Naive thymus-derived CD4-positive, alpha-beta T cell (primary cell): ENCODE measurements around the gene MYOZ3. TPM values are rescaled to one million over a fixed set of nuclear protein-coding genes. Genes with fewer than 3 reads are reported as not detected.

Experiments used
- ATAC-seq: fragments of 150-1000 bp; cut with Tn5 transposase; 2 replicates; pipeline ENCODE4 v1.10.0; 2021; ENCODE audit warnings: mild to moderate bottlenecking, moderate library complexity
- CTCF ChIA-PET: fragments of 350-600 bp; sonication (Branson Sonifier 250); formaldehyde crosslinking; loops from one replicate; lab custom pipeline; 2021; ENCODE audit warnings: antibody characterized with exemption; lab: Charles Lee
- POLR2A ChIA-PET: fragments of 350-600 bp; sonication (Branson Sonifier 250); formaldehyde crosslinking; loops from one replicate; lab custom pipeline; 2021; ENCODE audit warnings: antibody characterized with exemption, inconsistent platforms; lab: Charles Lee
- DNase-seq, 9 donors: peaks; one replicate each; pipeline versions ENCODE4 v3.0.0 to v3.0.0-alpha.2; 2020 to 2022; ENCODE audit warnings: mixed read lengths in 1 of 9
- H3K27ac ChIP-seq: one replicate; pipeline ENCODE4 v1.7.0; 2013; ENCODE audit warnings: mild to moderate bottlenecking, low read depth, low read length, moderate library complexity
- H3K27me3 ChIP-seq, 2 donors: one replicate each; pipeline ENCODE4 v1.7.0; 2013; ENCODE audit warnings: low read length in 2 of 2, mild to moderate bottlenecking in 2 of 2, moderate library complexity in 2 of 2; ENCODE audit not compliant: control insufficient read depth in 2 of 2, insufficient read depth in 2 of 2
- H3K36me3 ChIP-seq, 3 experiments: 1 replicate in 2 of 3; 2 replicates in 1 of 3; pipeline ENCODE4 v1.7.0; 2013; ENCODE audit warnings: low read length in 3 of 3, mild to moderate bottlenecking in 3 of 3, moderate library complexity in 1 of 3; ENCODE audit not compliant: insufficient read depth in 3 of 3, control insufficient read depth in 2 of 3
- H3K4me1 ChIP-seq, 2 donors: one replicate each; pipeline ENCODE4 v1.7.0; 2013; ENCODE audit warnings: low read length in 2 of 2, mild to moderate bottlenecking in 2 of 2, moderate library complexity in 1 of 2; ENCODE audit not compliant: control insufficient read depth in 2 of 2, insufficient read depth in 2 of 2
- H3K4me3 ChIP-seq: 2 replicates; pipeline ENCODE4 v1.7.0; 2013; ENCODE audit warnings: mild to moderate bottlenecking, low read length
- H3K9me3 ChIP-seq, 3 experiments: 1 replicate in 2 of 3; 2 replicates in 1 of 3; pipeline ENCODE4 v1.7.0; 2013; ENCODE audit warnings: low read length in 3 of 3; ENCODE audit not compliant: control insufficient read depth in 2 of 3
- H3K27ac Mint-ChIP-seq, 9 donors: one replicate each; pipeline ENCODE4 v1.8.0; 2020 to 2022; ENCODE audit warnings: mixed read lengths in 9 of 9, mild to moderate bottlenecking in 8 of 9, moderate library complexity in 5 of 9, inconsistent platforms in 2 of 9
- H3K27me3 Mint-ChIP-seq, 5 donors: one replicate each; pipeline ENCODE4 v1.8.0; 2021 to 2022; ENCODE audit warnings: mixed read lengths in 5 of 5, mild to moderate bottlenecking in 1 of 5
- H3K36me3 Mint-ChIP-seq, 5 donors: one replicate each; pipeline ENCODE4 v1.8.0; 2020 to 2022; ENCODE audit warnings: mixed read lengths in 5 of 5, mild to moderate bottlenecking in 3 of 5, inconsistent platforms in 1 of 5
- H3K4me1 Mint-ChIP-seq, 7 donors: one replicate each; pipeline ENCODE4 v1.8.0; 2020 to 2022; ENCODE audit warnings: mixed read lengths in 7 of 7, mild to moderate bottlenecking in 3 of 7, inconsistent platforms in 1 of 7
- H3K4me3 Mint-ChIP-seq, 10 donors: one replicate each; pipeline ENCODE4 v1.8.0; 2020 to 2022; ENCODE audit warnings: mild to moderate bottlenecking in 10 of 10, mixed read lengths in 10 of 10, moderate library complexity in 6 of 10, inconsistent platforms in 2 of 10
- H3K9me3 Mint-ChIP-seq, 11 donors: one replicate each; pipeline ENCODE4 v1.8.0; 2020 to 2022; ENCODE audit warnings: mixed read lengths in 11 of 11, mild to moderate bottlenecking in 4 of 11, inconsistent platforms in 1 of 11, moderate library complexity in 1 of 11
- intact Hi-C, 2 donors: fragments of 100-400 bp; cut with micrococcal nuclease; formaldehyde crosslinking; loops; one replicate each; pipeline ENCODE4 v1.15.1; 2023
- polyA plus RNA-seq, 2 donors: library from polyadenylated mRNA; unstranded; fragments of 300-500 nt; fragmentation: Illumina TruSeq; gene quantifications; one replicate each; pipeline ENCODE4 v1.2.3, GENCODE V29; 2021
- total RNA-seq, 6 experiments: library from RNA in 5 of 6; stranded (reverse) in 5 of 6; gene quantifications; 1 replicate in 5 of 6; 2 replicates in 1 of 6; pipeline ENCODE4 v1.2.3 and lab custom pipeline; 2021 to 2026

MYOZ3 gene
- not detected for total RNA-seq
- under 1 TPM in 1 of 2 donors, not detected in 1; 0.15 TPM for polyA plus RNA-seq
- not detected for total RNA-seq (lab: John Stamatoyannopoulos, UW)

DNA sequence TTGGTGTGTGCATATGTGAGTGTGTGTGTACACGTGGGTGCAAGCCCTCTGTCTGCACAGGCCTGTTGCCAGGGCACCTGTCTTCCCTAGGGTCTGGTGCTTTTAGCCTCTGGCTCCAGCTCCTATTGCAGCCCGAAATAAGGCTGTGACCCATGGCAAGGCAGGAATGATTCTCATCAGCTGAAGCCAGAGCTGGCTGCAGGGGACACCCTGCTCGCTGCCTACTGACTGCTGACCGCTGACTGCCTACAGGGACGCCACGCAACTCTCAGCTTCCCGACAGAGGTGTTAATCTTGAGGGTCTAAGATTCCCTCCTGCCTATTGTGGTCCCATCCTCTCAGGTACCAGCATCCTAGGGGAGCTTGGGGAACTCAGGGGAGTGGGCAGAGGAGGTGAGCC is at the start of gene MYOZ3:
Gene MYOZ3 (plus strand): TSS at position 166 of the 400 bp plus-strand sequence. CDS start 1,691 bp downstream, outside the sequence.
- peaks cover 0 to 11% (median 4%) of the 10 kb centered on the region in 5 donors for H3K27me3 Mint-ChIP-seq
- H3K4me1 Mint-ChIP-seq: peaks cover 0 to 10% (median 5%) of the 10 kb centered on the region in 7 donors
- no peak for DNase-seq
- H3K36me3 Mint-ChIP-seq: no peaks in the 10 kb centered on the region
- H3K36me3 ChIP-seq: no peaks in the 10 kb centered on the region
- POLR2A ChIA-PET: no interaction called here
- CTCF ChIA-PET: interaction anchor here (0.6 kb wide), 1 partner anchor 210 kb away, joined by 4 read pairs; no protein-coding TSS in a partner anchor
- H3K27ac ChIP-seq: no peak within 1 kb of the TSS
- peaks cover 0 to 2% (median 0%) of the 10 kb centered on the region in 11 donors for H3K9me3 Mint-ChIP-seq
- intact Hi-C loops: no loop called here
- no peak within 1 kb of the TSS for H3K4me3 Mint-ChIP-seq
- H3K27me3 ChIP-seq: no peaks in the 10 kb centered on the region
- ATAC-seq: no peak
- H3K4me3 ChIP-seq: no peak within 1 kb of the TSS
- H3K9me3 ChIP-seq: no peaks in the 10 kb centered on the region
- H3K4me1 ChIP-seq: peaks cover 0 to 2% of the 10 kb centered on the region in 2 donors
- H3K27ac Mint-ChIP-seq: peak within 1 kb of the TSS in 1 of 9 donors; percentile 20

DNA sequence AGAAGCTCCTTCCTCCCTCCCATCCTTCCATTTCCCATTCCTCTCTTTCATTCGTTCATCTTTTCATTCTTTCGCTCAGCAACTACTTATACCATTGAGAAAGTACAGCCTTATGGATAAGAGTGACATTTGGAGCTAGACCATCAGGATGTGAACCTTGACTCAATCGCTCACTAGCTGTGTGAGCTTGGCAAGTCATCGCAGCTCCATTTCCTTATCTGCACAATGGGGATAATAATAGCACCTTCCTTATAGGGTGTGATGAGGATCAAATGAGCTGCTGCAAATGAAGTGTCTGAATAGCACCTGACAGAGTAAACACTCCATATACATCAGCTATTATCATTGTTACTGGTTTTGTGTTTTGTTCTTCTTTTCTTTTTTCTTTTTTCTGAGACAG is 48.6 kb upstream of the MYOZ3 start:
- Mint-ChIP-seq H3K4me1 (no peaks in the 10 kb centered on the region), H3K9me3 (no peaks in the 10 kb centered on the region), H3K36me3 (no peaks in the 10 kb centered on the region), H3K27me3 (peaks cover 0 to 7% (median 0%) of the 10 kb centered on the region in 5 donors), H3K27ac (peak overlapping the region in 1 of 9 donors; percentile 28), H3K4me3 (no peak overlapping the region)
- Histone ChIP-seq H3K27ac (no peak overlapping the region), H3K27me3 (no peaks in the 10 kb centered on the region), H3K9me3 (no peaks in the 10 kb centered on the region), H3K4me3 (no peak overlapping the region), H3K4me1 (no peaks in the 10 kb centered on the region), H3K36me3 (no peaks in the 10 kb centered on the region)
- ChIA-PET CTCF (interaction anchor here (0.5 kb wide), 1 partner anchor 47 kb away, joined by 3 read pairs; no protein-coding TSS in a partner anchor), POLR2A (no interaction called here)
- DNase-seq (no peak), ATAC-seq (no peak)
- intact Hi-C loops: no loop called here

DNA sequence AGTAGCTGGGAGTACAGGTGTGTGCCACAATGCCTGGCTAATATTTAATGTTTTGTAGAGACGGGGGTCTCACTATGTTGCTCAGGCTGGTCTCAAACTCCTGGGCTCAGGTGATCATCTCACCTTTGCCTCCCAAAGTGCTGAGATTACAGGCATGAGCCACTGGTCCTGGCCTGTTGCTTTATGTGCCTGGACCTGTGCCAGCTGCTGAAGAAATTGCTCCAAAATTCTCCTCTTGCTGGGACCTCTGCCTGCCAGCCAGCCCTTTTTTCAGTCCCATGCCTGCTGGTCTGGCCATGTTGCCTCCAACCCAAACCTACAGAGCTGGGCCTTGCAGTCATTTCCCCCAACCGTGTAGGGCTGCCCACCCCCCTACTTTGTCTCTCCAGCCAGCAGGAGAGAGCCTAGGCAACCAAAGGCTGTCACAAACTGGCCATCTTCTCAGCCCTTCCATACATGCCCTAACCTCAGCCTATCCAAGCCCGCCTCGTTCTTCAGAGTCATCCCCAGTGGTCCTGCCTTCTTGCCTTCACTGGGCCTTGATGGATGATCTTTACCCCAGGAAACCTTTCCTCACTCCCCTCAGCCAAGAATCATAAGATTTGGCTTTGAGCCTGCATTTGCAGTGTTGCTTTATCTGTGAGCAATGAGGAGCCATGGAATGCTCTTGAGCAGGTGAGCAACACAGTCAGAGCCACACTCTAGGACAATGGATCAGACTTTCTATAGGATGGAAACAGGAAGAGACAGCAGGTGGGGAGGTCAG is 48.0 kb upstream of the MYOZ3 start:
- Mint-ChIP-seq H3K27ac (no peak overlapping the region), H3K36me3 (no peaks in the 10 kb centered on the region), H3K27me3 (peaks cover 0 to 7% (median 0%) of the 10 kb centered on the region in 5 donors), H3K4me3 (no peak overlapping the region), H3K4me1 (no peaks in the 10 kb centered on the region), H3K9me3 (no peaks in the 10 kb centered on the region)
- Histone ChIP-seq H3K36me3 (no peaks in the 10 kb centered on the region), H3K4me1 (no peaks in the 10 kb centered on the region), H3K27ac (no peak overlapping the region), H3K9me3 (no peaks in the 10 kb centered on the region), H3K4me3 (no peak overlapping the region), H3K27me3 (no peaks in the 10 kb centered on the region)
- intact Hi-C loops: no loop called here
- no peak for DNase-seq
- ChIA-PET CTCF (interaction anchor here (0.5 kb wide), 1 partner anchor 48 kb away, joined by 3 read pairs; no protein-coding TSS in a partner anchor), POLR2A (no interaction called here)
- ATAC-seq: no peak

DNA sequence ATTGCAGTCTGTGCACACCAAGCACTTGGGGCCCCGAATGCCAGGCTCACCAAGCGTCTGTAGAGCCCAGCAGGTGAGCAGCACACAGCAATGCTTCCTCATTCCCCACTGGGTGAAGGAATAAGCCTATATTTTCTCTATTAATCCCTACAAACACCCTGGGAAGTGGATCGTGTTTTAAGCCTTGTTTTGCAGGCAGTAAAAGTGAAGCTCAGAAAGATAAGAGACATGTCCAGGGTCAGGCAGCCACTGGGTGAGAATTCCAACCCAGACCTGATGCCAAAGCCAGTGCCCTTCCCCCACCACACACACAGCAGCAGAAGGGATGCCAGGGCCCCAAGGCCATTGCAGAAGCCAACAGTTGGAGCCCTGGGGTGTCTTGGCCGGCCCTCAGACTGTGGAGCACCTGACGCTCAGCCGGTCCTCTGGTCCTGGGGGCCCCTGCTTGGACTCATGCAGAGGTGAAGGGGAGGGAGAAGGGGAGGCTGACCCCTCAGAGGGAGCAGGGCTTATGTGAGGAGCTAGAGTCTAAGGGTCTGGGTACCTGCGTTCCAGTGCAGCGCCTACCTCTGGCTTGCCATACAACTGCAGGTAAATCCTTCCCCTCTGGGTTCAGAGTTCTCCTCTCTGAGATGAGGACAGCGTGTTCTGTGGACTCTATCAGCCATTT is 46.9 kb upstream of the MYOZ3 start:
- no peaks in the 10 kb centered on the region for H3K36me3 ChIP-seq
- no peaks in the 10 kb centered on the region for H3K4me1 ChIP-seq
- H3K36me3 Mint-ChIP-seq: no peaks in the 10 kb centered on the region
- no peaks in the 10 kb centered on the region for H3K9me3 Mint-ChIP-seq
- intact Hi-C loops: no loop called here
- no peaks in the 10 kb centered on the region for H3K27me3 ChIP-seq
- DNase-seq (no peak), ATAC-seq (no peak)
- ChIA-PET CTCF (no interaction called here), POLR2A (no interaction called here)
- no peak overlapping the region for H3K4me3 Mint-ChIP-seq
- peaks cover 0 to 7% (median 0%) of the 10 kb centered on the region in 5 donors for H3K27me3 Mint-ChIP-seq
- peak overlapping the region in 1 of 9 donors; percentile 59 for H3K27ac Mint-ChIP-seq
- no peak overlapping the region for H3K4me3 ChIP-seq
- H3K27ac ChIP-seq: no peak overlapping the region
- H3K9me3 ChIP-seq: no peaks in the 10 kb centered on the region
- H3K4me1 Mint-ChIP-seq: no peaks in the 10 kb centered on the region

- H3K36me3 Mint-ChIP-seq: no peaks in the 10 kb centered on the region
- Histone ChIP-seq H3K27ac (no peak overlapping the region), H3K4me1 (no peaks in the 10 kb centered on the region), H3K9me3 (no peaks in the 10 kb centered on the region), H3K4me3 (no peak overlapping the region), H3K27me3 (no peaks in the 10 kb centered on the region), H3K36me3 (no peaks in the 10 kb centered on the region)
- ATAC-seq (no peak), DNase-seq (no peak)
- intact Hi-C loops: no loop called here
- H3K27me3 Mint-ChIP-seq: peaks cover 0 to 7% (median 0%) of the 10 kb centered on the region in 5 donors
- no peak overlapping the region for H3K4me3 Mint-ChIP-seq
- ChIA-PET POLR2A (no interaction called here), CTCF (no interaction called here)
- H3K27ac Mint-ChIP-seq: no peak overlapping the region
- H3K4me1 Mint-ChIP-seq: no peaks in the 10 kb centered on the region
- H3K9me3 Mint-ChIP-seq: no peaks in the 10 kb centered on the region
These were observed 46.4 kb upstream of the MYOZ3 start for GRCh38 chr5:150614661-150615060.

DNA sequence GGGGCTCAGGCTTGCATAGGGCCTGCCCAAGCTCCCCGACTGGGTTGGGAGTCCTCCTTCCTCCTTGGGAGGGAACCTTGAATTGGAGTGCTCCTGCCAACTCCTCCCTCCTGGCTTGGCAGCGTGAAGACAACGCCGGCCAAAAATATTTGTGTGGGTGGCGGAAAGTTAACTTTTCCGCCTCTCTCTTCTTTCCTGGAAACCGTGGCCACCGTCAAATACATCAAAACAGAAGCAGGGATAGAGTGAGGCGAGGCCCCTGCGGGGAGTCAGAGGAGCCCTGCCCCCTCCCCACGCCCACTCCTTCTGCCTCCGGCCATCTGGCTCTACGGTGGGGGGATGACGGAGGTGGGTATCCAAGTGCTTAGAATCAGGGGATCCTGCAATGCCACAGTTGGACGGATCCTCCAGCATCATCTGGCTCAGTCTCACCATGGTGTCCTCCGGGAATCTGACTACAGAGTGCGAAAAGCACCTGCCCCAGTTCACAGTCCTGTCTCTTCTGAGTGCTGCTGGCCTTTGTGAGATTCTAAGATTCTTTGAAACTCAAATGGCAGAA is 45.8 kb upstream of the MYOZ3 start:
- H3K36me3 Mint-ChIP-seq: no peaks in the 10 kb centered on the region
- intact Hi-C loops: no loop called here
- H3K27ac Mint-ChIP-seq: no peak overlapping the region
- H3K4me3 Mint-ChIP-seq: no peak overlapping the region
- POLR2A ChIA-PET: no interaction called here
- Histone ChIP-seq H3K27me3 (no peaks in the 10 kb centered on the region), H3K4me3 (no peak overlapping the region), H3K4me1 (no peaks in the 10 kb centered on the region), H3K36me3 (no peaks in the 10 kb centered on the region), H3K9me3 (no peaks in the 10 kb centered on the region), H3K27ac (no peak overlapping the region)
- CTCF ChIA-PET: no interaction called here
- no peaks in the 10 kb centered on the region for H3K4me1 Mint-ChIP-seq
- no peak for DNase-seq
- H3K9me3 Mint-ChIP-seq: no peaks in the 10 kb centered on the region
- peaks cover 0 to 7% (median 0%) of the 10 kb centered on the region in 5 donors for H3K27me3 Mint-ChIP-seq
- ATAC-seq: no peak
